H1 (cell line): ENCODE results near the gene CDHR2. TPM values are rescaled to one million over a fixed set of nuclear protein-coding genes. Genes with fewer than 3 reads are reported as not detected.

Experiments used
- CTCF ChIA-PET: fragments of 300-600 bp; sonication (Branson Sonifier 250); formaldehyde crosslinking; loops from one replicate; lab custom pipeline; 2021; ENCODE audit not compliant: partially characterized antibody; lab: Charles Lee
- POLR2A ChIA-PET: fragments of 300-600 bp; sonication (Branson Sonifier 250); formaldehyde crosslinking; loops from one replicate; lab custom pipeline; 2021; ENCODE audit warnings: inconsistent platforms; ENCODE audit not compliant: partially characterized antibody; lab: Charles Lee
- DNase-seq, 2 experiments: peaks; one replicate each; pipeline versions ENCODE4 v3.0.0 to v3.0.0-alpha.2; 2010 to 2022; ENCODE audit warnings: low spot score in 2 of 2, low read depth in 1 of 2, mixed read lengths in 1 of 2
- FAIRE-seq: peaks from 2 replicates; lab custom pipeline; 2011; peaks lifted over from hg19 to GRCh38; lab: Jason Lieb, UNC
- H2AFZ ChIP-seq: 2 replicates; pipeline ENCODE4 v1.8.1; 2012; ENCODE audit warnings: low read length, inconsistent platforms
- H2AK5ac ChIP-seq: 2 replicates; pipeline ENCODE4 v1.6.1; 2013; ENCODE audit warnings: low read depth, low read length
- H2BK120ac ChIP-seq: replicated peaks from 2 replicates; pipeline ENCODE3; 2013; ENCODE audit warnings: low read depth, low read length, inconsistent platforms
- H2BK12ac ChIP-seq: 2 replicates; pipeline ENCODE4 v1.6.1; 2013; ENCODE audit warnings: low read depth, low read length
- H2BK15ac ChIP-seq: 2 replicates; pipeline ENCODE4 v1.6.1; 2013; ENCODE audit warnings: low read length
- H2BK20ac ChIP-seq: 2 replicates; pipeline ENCODE4 v1.6.1; 2013; ENCODE audit warnings: low read length
- H2BK5ac ChIP-seq: 2 replicates; pipeline ENCODE4 v1.6.1; 2013; ENCODE audit warnings: low read depth, low read length
- H3K14ac ChIP-seq: 2 replicates; pipeline ENCODE4 v1.6.1; 2013; ENCODE audit warnings: inconsistent platforms; ENCODE audit not compliant: insufficient read length
- H3K18ac ChIP-seq: 2 replicates; pipeline ENCODE4 v1.6.1; 2013; ENCODE audit warnings: low read length; ENCODE audit errors: extremely low read depth
- H3K23ac ChIP-seq: 2 replicates; pipeline ENCODE4 v1.6.1; 2013; ENCODE audit warnings: inconsistent platforms; ENCODE audit not compliant: insufficient read length
- H3K23me2 ChIP-seq: 2 replicates; pipeline ENCODE4 v1.6.1; 2013; ENCODE audit warnings: low read depth, low read length
- H3K27ac ChIP-seq: 2 replicates; pipeline ENCODE4 v1.6.1; 2011; ENCODE audit warnings: low read depth, low read length, inconsistent platforms
- H3K27me3 ChIP-seq, 4 experiments: replicated peaks in 1 of 4; 1 replicate in 1 of 4; 2 replicates in 3 of 4; pipeline versions ENCODE4 v1.6.1 to v1.8.1; 2011 to 2013; ENCODE audit warnings: low read length in 3 of 4, mild to moderate bottlenecking in 3 of 4, inconsistent platforms in 2 of 4, mixed read lengths in 2 of 4, moderate library complexity in 1 of 4; ENCODE audit not compliant: control insufficient read depth in 3 of 4, insufficient read depth in 3 of 4; ENCODE audit errors: extremely low read depth in 1 of 4
- H3K36me3 ChIP-seq, 4 experiments: 2 replicates each; pipeline versions ENCODE4 v1.6.1 to v1.8.1; 2011 to 2013; ENCODE audit warnings: mild to moderate bottlenecking in 4 of 4, low read length in 3 of 4, moderate library complexity in 2 of 4, control low read depth in 1 of 4, inconsistent platforms in 1 of 4; ENCODE audit not compliant: insufficient read depth in 4 of 4, control insufficient read depth in 2 of 4
- H3K4ac ChIP-seq: replicated peaks from 2 replicates; pipeline ENCODE3; 2013; ENCODE audit warnings: low read length, low read depth, mixed read lengths, inconsistent platforms; ENCODE audit not compliant: insufficient read length
- H3K4me1 ChIP-seq, 4 experiments: replicated peaks in 1 of 4; 1 replicate in 1 of 4; 2 replicates in 3 of 4; pipeline versions ENCODE4 v1.6.1 to v1.8.1; 2011 to 2013; ENCODE audit warnings: low read length in 3 of 4, inconsistent platforms in 2 of 4, mixed read lengths in 1 of 4; ENCODE audit not compliant: insufficient read depth in 4 of 4, control insufficient read depth in 3 of 4
- H3K4me2 ChIP-seq, 2 experiments: 2 replicates each; pipeline versions ENCODE4 v1.6.1 to v1.8.1; 2011 to 2013; ENCODE audit warnings: low read depth in 2 of 2, low read length in 2 of 2, control low read depth in 1 of 2, inconsistent platforms in 1 of 2, mild to moderate bottlenecking in 1 of 2; ENCODE audit not compliant: insufficient read depth in 1 of 2
- H3K4me3 ChIP-seq, 4 experiments: fragments of 200-600, 300-600 bp in 1 of 4; sonication (generic), shearing (Covaris generic), sonication (Bioruptor Twin) in 1 of 4; 2 replicates each; pipeline versions ENCODE4 v1.5.1 to v1.8.1; 2011 to 2016; ENCODE audit warnings: low read length in 4 of 4, low read depth in 3 of 4, control low read depth in 2 of 4, inconsistent platforms in 2 of 4, mild to moderate bottlenecking in 2 of 4, mixed read lengths in 1 of 4, moderate library complexity in 1 of 4; ENCODE audit not compliant: insufficient read depth in 2 of 4; ENCODE audit errors: extremely low read depth in 1 of 4
- H3K56ac ChIP-seq: replicated peaks from 2 replicates; pipeline ENCODE3; 2013; ENCODE audit warnings: low read depth, mild to moderate bottlenecking, mixed read lengths, low read length, inconsistent platforms; ENCODE audit not compliant: insufficient read length
- H3K79me1 ChIP-seq: 2 replicates; pipeline ENCODE4 v1.6.1; 2013; ENCODE audit warnings: low read depth, low read length, control low read depth
- H3K79me2 ChIP-seq, 2 experiments: 2 replicates each; pipeline versions ENCODE4 v1.6.1 to v1.8.1; 2012 to 2013; ENCODE audit warnings: low read length in 2 of 2, mild to moderate bottlenecking in 2 of 2, inconsistent platforms in 1 of 2; ENCODE audit not compliant: insufficient read depth in 2 of 2, control insufficient read depth in 1 of 2
- H3K9ac ChIP-seq, 4 experiments: replicated peaks in 1 of 4; 1 replicate in 1 of 4; 2 replicates in 3 of 4; pipeline versions ENCODE4 v1.6.1 to v1.8.1; 2011 to 2013; ENCODE audit warnings: low read depth in 3 of 4, low read length in 3 of 4, control low read depth in 2 of 4, mild to moderate bottlenecking in 2 of 4, moderate library complexity in 2 of 4, inconsistent platforms in 1 of 4; ENCODE audit errors: extremely low read depth in 1 of 4
- H3K9me3 ChIP-seq, 2 experiments: 2 replicates each; pipeline versions ENCODE4 v1.6.1 to v1.8.1; 2012 to 2013; ENCODE audit warnings: mild to moderate bottlenecking in 2 of 2, moderate library complexity in 2 of 2, control low read depth in 1 of 2, inconsistent platforms in 1 of 2, low read depth in 1 of 2, low read length in 1 of 2, mixed read lengths in 1 of 2; ENCODE audit not compliant: insufficient read depth in 2 of 2
- H4K20me1 ChIP-seq, 2 experiments: replicated peaks in 1 of 2; 2 replicates each; pipeline versions ENCODE3 to v1.8.1; 2011 to 2013; ENCODE audit warnings: inconsistent platforms in 2 of 2, low read length in 2 of 2, mild to moderate bottlenecking in 1 of 2; ENCODE audit not compliant: insufficient read depth in 2 of 2, control insufficient read depth in 1 of 2
- H4K5ac ChIP-seq: 2 replicates; pipeline ENCODE4 v1.6.1; 2013; ENCODE audit warnings: low read length, low read depth, mixed read lengths, inconsistent platforms; ENCODE audit not compliant: insufficient read length
- H4K8ac ChIP-seq: 2 replicates; pipeline ENCODE4 v1.8.0; 2013; ENCODE audit warnings: mild to moderate bottlenecking, moderate library complexity, low read length, inconsistent platforms; ENCODE audit not compliant: insufficient read depth; ENCODE audit errors: extremely low read depth
- H4K91ac ChIP-seq: replicated peaks from 2 replicates; pipeline ENCODE3; 2013; ENCODE audit warnings: low read length, mixed read lengths, inconsistent platforms; ENCODE audit not compliant: insufficient read length
- CTCF ChIP-seq, 3 experiments: IDR thresholded peaks; 1 replicate in 2 of 3; 2 replicates in 1 of 3; pipeline versions ENCODE4 v1.5.1 to v1.6.1; 2011; ENCODE audit warnings: low read length in 3 of 3, mild to moderate bottlenecking in 3 of 3, inconsistent platforms in 2 of 3, low read depth in 1 of 3, moderate library complexity in 1 of 3; ENCODE audit not compliant: insufficient read depth in 1 of 3; ENCODE audit errors: control extremely low read depth in 1 of 3
- JUN ChIP-seq: IDR thresholded peaks from 2 replicates; pipeline ENCODE4 v1.6.1; 2011; ENCODE audit warnings: low read depth, mild to moderate bottlenecking, improper control_type of control experiment, low read length
- RAD21 ChIP-seq, 2 experiments: IDR thresholded peaks in 1 of 2; conservative IDR thresholded peaks in 1 of 2; 2 replicates each; pipeline ENCODE4 v1.6.1; 2011; ENCODE audit warnings: low read depth in 2 of 2, low read length in 2 of 2, improper control_type of control experiment in 1 of 2, inconsistent platforms in 1 of 2, mild to moderate bottlenecking in 1 of 2, moderate library complexity in 1 of 2
- RNF2 ChIP-seq: fragments of 200-900, 300-1000 bp; sonication (generic); IDR thresholded peaks from 2 replicates; pipeline ENCODE4 v1.7.1; 2016; ENCODE audit warnings: borderline replicate concordance, low read depth, mild to moderate bottlenecking, antibody characterized with exemption, low read length; ENCODE audit not compliant: poor library complexity, severe bottlenecking; ENCODE audit errors: missing control alignments
- RXRA ChIP-seq: IDR thresholded peaks from 2 replicates; pipeline ENCODE4 v1.6.1; 2011; ENCODE audit warnings: low read depth, mild to moderate bottlenecking, low read length, moderate library complexity; ENCODE audit not compliant: insufficient read depth
- SIN3A ChIP-seq, 2 experiments: IDR thresholded peaks in 1 of 2; conservative IDR thresholded peaks in 1 of 2; 2 replicates each; pipeline ENCODE4 v1.6.1; 2011 to 2012; ENCODE audit warnings: low read length in 2 of 2, improper control_type of control experiment in 1 of 2, low read depth in 1 of 2, mild to moderate bottlenecking in 1 of 2
- TAF1 ChIP-seq: IDR thresholded peaks from 2 replicates; pipeline ENCODE4 v1.6.1; 2011; ENCODE audit warnings: mild to moderate bottlenecking, low read depth, low read length
- TBP ChIP-seq: IDR thresholded peaks from 2 replicates; pipeline ENCODE4 v1.6.1; 2011; ENCODE audit warnings: low read depth, low read length, improper control_type of control experiment
- YY1 ChIP-seq: IDR thresholded peaks from 2 replicates; pipeline ENCODE4 v1.6.1; 2011; ENCODE audit warnings: low read depth, mild to moderate bottlenecking, low read length
- WGBS, 2 experiments: shearing (Covaris generic) in 1 of 2; methylation state at CpG; one replicate each; pipeline versions ENCODE4 v1.1.6 to v1.1.7; 2013 to 2015; ENCODE audit warnings: low lambda C conversion rate in 2 of 2, mixed read lengths in 2 of 2, inconsistent platforms in 1 of 2, low coverage in 1 of 2, missing lambda C conversion rate in 1 of 2; ENCODE audit not compliant: insufficient replicate concordance in 2 of 2, insufficient coverage in 1 of 2, insufficient read length in 1 of 2; ENCODE audit errors: extremely low coverage in 1 of 2, missing lambda C conversion rate in 1 of 2; 5-methylcytosine and 5-hydroxymethylcytosine counted together
- polyA plus RNA-seq, 7 experiments: library from polyadenylated mRNA; depleted of rRNA in 3 of 7; stranded (reverse) in 5 of 7; unstranded in 2 of 7; fragments of >200 nt in 5 of 7; fragments of 200-250 nt in 2 of 7; gene quantifications; 1 replicate in 5 of 7; 2 replicates in 1 of 7; 4 replicates in 1 of 7; pipeline versions ENCODE4 v1.2.1 to v1.2.3, GENCODE V29; 2011 to 2013; ENCODE audit warnings: missing spikeins in 2 of 7, mixed read lengths in 2 of 7
- total RNA-seq: library from RNA; stranded (reverse); fragmentation: NEBNext Ultra II Directional; extraction: Animal tissue kit (Norgen Biotek cat#: 25700); gene quantifications from 2 replicates; pipeline ENCODE4 v1.2.1, GENCODE V29; 2021

The CDHR2 gene
- total and polyA plus RNA-seq, 2 of the 8 experiments (the other 6 are each of a cell fraction or from before 2014, with no cell fraction given): 0.02 to 0.43 TPM

GRCh38 chr5:176611435-176611834, 62.3 kb downstream of the CDHR2 start:
- Histone ChIP-seq H2BK5ac (no peak overlapping the region), H3K36me3 (no peaks in the 10 kb centered on the region), H3K23ac (no peak overlapping the region), H2BK120ac (no peak overlapping the region), H4K91ac (no peak overlapping the region), H2BK12ac (no peak overlapping the region), H3K14ac (no peak overlapping the region), H2BK15ac (no peak overlapping the region), H3K56ac (no peak overlapping the region), H3K4me3 (no peak overlapping the region), H4K5ac (no peak overlapping the region), H3K23me2 (peaks cover 8% of the 10 kb centered on the region), H4K8ac (no peak overlapping the region), H3K27me3 (peaks cover 0 to 20% (median 10%) of the 10 kb centered on the region in 4 experiments; a peak in 5 of 7 replicates), H3K4me2 (no peak overlapping the region; a peak in 1 of 4 replicates), H3K4ac (no peak overlapping the region), H2BK20ac (no peak overlapping the region), H4K20me1 (peaks cover 5 to 9% of the 10 kb centered on the region in 2 experiments), H2AFZ (no peak overlapping the region), H3K79me2 (no peaks in the 10 kb centered on the region), H3K18ac (no peak overlapping the region), H3K4me1 (peaks cover 0 to 8% (median 5%) of the 10 kb centered on the region in 4 experiments; a peak in 5 of 7 replicates), H3K9ac (no peak overlapping the region), H3K27ac (no peak overlapping the region), H2AK5ac (no peak overlapping the region), H3K9me3 (no peaks in the 10 kb centered on the region), H3K79me1 (no peaks in the 10 kb centered on the region)
- CTCF ChIA-PET: interaction anchor here (1.9 to 2.3 kb wide), 2 partner anchors 15 to 33 kb away, joined by 5 to 7 read pairs; no protein-coding TSS in a partner anchor
- 31% methylated on average over 10 of the region's 10 CpGs; no CpG with 5 or more reads in 1 of the 2 experiments for WGBS, 2 experiments
- DNase-seq (peak in 1 of 2 experiments; percentile 86), FAIRE-seq (peak; percentile 52)
- POLR2A ChIA-PET: interaction anchor here (0.9 to 2.7 kb wide), 4 partner anchors 11 to 76 kb away, joined by 3 to 7 read pairs (median 3); partner anchors contain the start of genes EIF4E1B and SNCB
- TF ChIP-seq CTCF (IDR thresholded peaks at IDR 0.05; ENCODE audit: control extremely low read depth in 1 of 3, insufficient read depth in 1 of 3, low read depth in 1 of 3, low read length in 3 of 3) (no peak), RNF2 (no peak), YY1 (no peak), SIN3A (conservative IDR thresholded peaks at IDR 0.05 in 1 of 2, IDR thresholded peaks at IDR 0.05 in 1 of 2; ENCODE audit: low read depth in 1 of 2, low read length in 2 of 2) (peak; percentile 95 to 97), JUN (no peak), TBP (no peak), RXRA (no peak), TAF1 (no peak), RAD21 (IDR thresholded peaks at IDR 0.05 in 1 of 2, conservative IDR thresholded peaks at IDR 0.05 in 1 of 2; ENCODE audit: low read depth in 2 of 2, low read length in 2 of 2) (no peak)
